ENCODE measurements around the gene FLNC.

FLNC gene

GRCh38 chr7:128792471-128793180 lies 37.6 kb upstream of the FLNC start:
- H3K79me2 ChIP-seq (ENCODE audit: insufficient read depth, low read length), result no peaks in the 10 kb centered on the region
- H3K9me2 ChIP-seq (replicated peaks; ENCODE audit: insufficient read depth, low read length), result no peaks in the 10 kb centered on the region
- no peaks in the 10 kb centered on the region for H3K27me3 ChIP-seq (ENCODE audit: low read length)
- H3K27ac ChIP-seq (ENCODE audit: low read depth, low read length), result no peak overlapping the region
- H3K9me3 ChIP-seq (ENCODE audit: insufficient read depth, low read length), result no peaks in the 10 kb centered on the region
- H3K4me2 ChIP-seq (ENCODE audit: low read depth, low read length, poor library complexity, severe bottlenecking), result no peak overlapping the region
- no peaks in the 10 kb centered on the region for H3K36me3 ChIP-seq (ENCODE audit: low read length)
- TF ChIP-seq CTCF (IDR thresholded peaks at IDR 0.05; ENCODE audit: insufficient read depth, low read length, poor library complexity, severe bottlenecking) (no peak), EZH2phosphoT487 (conservative IDR thresholded peaks at IDR 0.05; ENCODE audit: low read length) (no peak)
- H4K20me1 ChIP-seq (ENCODE audit: low read depth, low read length), result no peaks in the 10 kb centered on the region
- H2AFZ ChIP-seq (ENCODE audit: low read depth, low read length, severe bottlenecking), result no peak overlapping the region
- H3K9ac ChIP-seq (ENCODE audit: low read length), result no peak overlapping the region
- H3F3A ChIP-seq (ENCODE audit: insufficient read depth), result no peaks in the 10 kb centered on the region
- no peak overlapping the region for H3K4me3 ChIP-seq (ENCODE audit: insufficient read depth, low read length, poor library complexity, severe bottlenecking)

DNA sequence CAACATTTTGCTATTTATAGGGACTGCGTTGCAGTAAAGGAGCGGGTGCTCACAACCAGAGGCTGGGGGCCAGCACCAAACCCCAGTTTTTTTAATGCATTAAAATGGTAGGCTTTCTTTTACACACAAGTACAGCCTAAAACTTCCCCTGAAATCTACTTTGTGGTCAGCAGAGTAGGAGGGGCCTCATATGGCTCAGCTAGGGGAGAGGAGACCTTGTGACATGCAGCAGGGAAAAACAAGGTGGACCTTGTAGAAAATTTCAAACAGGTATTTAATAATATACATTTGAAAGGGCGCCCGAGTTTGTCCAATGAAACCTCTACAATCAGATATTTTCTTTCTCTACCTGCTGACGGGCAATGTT lies 37.0 kb upstream of the FLNC start:
- TF ChIP-seq CTCF (IDR thresholded peaks at IDR 0.05; ENCODE audit: insufficient read depth, low read length, poor library complexity, severe bottlenecking) (no peak), EZH2phosphoT487 (conservative IDR thresholded peaks at IDR 0.05; ENCODE audit: low read length) (no peak)
- no peaks in the 10 kb centered on the region for H3K79me2 ChIP-seq (ENCODE audit: insufficient read depth, low read length)
- H2AFZ ChIP-seq (ENCODE audit: low read depth, low read length, severe bottlenecking), result no peak overlapping the region
- no peak overlapping the region for H3K4me3 ChIP-seq (ENCODE audit: insufficient read depth, low read length, poor library complexity, severe bottlenecking)
- no peaks in the 10 kb centered on the region for H3K27me3 ChIP-seq (ENCODE audit: low read length)
- no peaks in the 10 kb centered on the region for H3K9me2 ChIP-seq (replicated peaks; ENCODE audit: insufficient read depth, low read length)
- H3K36me3 ChIP-seq (ENCODE audit: low read length), result no peaks in the 10 kb centered on the region
- H3K4me2 ChIP-seq (ENCODE audit: low read depth, low read length, poor library complexity, severe bottlenecking), result no peak overlapping the region
- no peaks in the 10 kb centered on the region for H3F3A ChIP-seq (ENCODE audit: insufficient read depth)
- H3K27ac ChIP-seq (ENCODE audit: low read depth, low read length), result no peak overlapping the region
- no peaks in the 10 kb centered on the region for H3K9me3 ChIP-seq (ENCODE audit: insufficient read depth, low read length)
- no peak overlapping the region for H3K9ac ChIP-seq (ENCODE audit: low read length)
- no peaks in the 10 kb centered on the region for H4K20me1 ChIP-seq (ENCODE audit: low read depth, low read length)

DNA sequence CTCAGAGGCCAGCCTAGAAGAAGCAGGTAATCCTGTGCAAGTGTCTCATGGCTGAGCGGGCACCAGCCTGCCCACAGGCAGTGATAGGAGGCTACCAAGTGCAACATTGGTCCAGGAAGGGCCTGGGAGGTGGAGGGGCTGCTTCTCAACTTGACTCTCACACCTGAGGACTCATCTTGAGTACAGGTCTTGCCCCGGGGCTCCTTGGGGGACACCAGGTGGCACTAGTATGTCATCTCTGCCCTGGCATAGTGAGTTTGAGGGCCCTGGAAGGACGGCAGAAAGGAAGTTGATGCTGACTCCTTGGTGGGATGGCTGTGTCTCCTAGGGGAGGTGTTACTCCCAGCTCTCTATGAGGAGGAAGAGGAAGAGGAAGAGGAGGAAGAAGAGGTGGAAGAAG lies 36.2 kb upstream of the FLNC start:
- H3K36me3 ChIP-seq (ENCODE audit: low read length), result no peaks in the 10 kb centered on the region
- no peaks in the 10 kb centered on the region for H3K79me2 ChIP-seq (ENCODE audit: insufficient read depth, low read length)
- no peaks in the 10 kb centered on the region for H3K9me3 ChIP-seq (ENCODE audit: insufficient read depth, low read length)
- H3K9ac ChIP-seq (ENCODE audit: low read length), result no peak overlapping the region
- no peaks in the 10 kb centered on the region for H3K9me2 ChIP-seq (replicated peaks; ENCODE audit: insufficient read depth, low read length)
- H3K27me3 ChIP-seq (ENCODE audit: low read length), result no peaks in the 10 kb centered on the region
- no peak overlapping the region for H3K4me2 ChIP-seq (ENCODE audit: low read depth, low read length, poor library complexity, severe bottlenecking)
- no peaks in the 10 kb centered on the region for H3F3A ChIP-seq (ENCODE audit: insufficient read depth)
- no peaks in the 10 kb centered on the region for H4K20me1 ChIP-seq (ENCODE audit: low read depth, low read length)
- H2AFZ ChIP-seq (ENCODE audit: low read depth, low read length, severe bottlenecking), result no peak overlapping the region
- no peak for TF ChIP-seq EZH2phosphoT487 (conservative IDR thresholded peaks at IDR 0.05; ENCODE audit: low read length)
- TF ChIP-seq CTCF (IDR thresholded peaks at IDR 0.05; ENCODE audit: insufficient read depth, low read length, poor library complexity, severe bottlenecking), result peak; percentile 39
- H3K27ac ChIP-seq (ENCODE audit: low read depth, low read length), result no peak overlapping the region
- H3K4me3 ChIP-seq (ENCODE audit: insufficient read depth, low read length, poor library complexity, severe bottlenecking), result no peak overlapping the region

Measured in SU-DHL-6 (cell line).